BLaER1 treated with 17β-estradiol and CSF1 and Interleukin-3, amounts not matched to agents 10 nM and 100 nM (cell line): ENCODE measurements around the gene CLEC1A.

ENCODE experiments used
- H3K27ac ChIP-seq, 11 experiments: shearing (Covaris generic); formaldehyde crosslinking; 2 replicates each; pipeline ENCODE4 v1.8.1; 2022
- H3K27me3 ChIP-seq, 11 experiments: shearing (Covaris generic); formaldehyde crosslinking; 2 replicates each; pipeline ENCODE4 v1.8.1; 2022
- H3K36me3 ChIP-seq, 11 experiments: shearing (Covaris generic); formaldehyde crosslinking; 2 replicates each; pipeline ENCODE4 v1.8.1; 2022
- H3K4me1 ChIP-seq, 10 experiments: shearing (Covaris generic); formaldehyde crosslinking; 2 replicates each; pipeline ENCODE4 v1.8.1; 2022
- H3K4me2 ChIP-seq, 11 experiments: shearing (Covaris generic); formaldehyde crosslinking; 2 replicates each; pipeline ENCODE4 v1.8.1; 2022
- H3K4me3 ChIP-seq, 10 experiments: shearing (Covaris generic); formaldehyde crosslinking; 2 replicates each; pipeline ENCODE4 v1.8.1; 2022
- H3K9ac ChIP-seq, 11 experiments: shearing (Covaris generic); formaldehyde crosslinking; 2 replicates each; pipeline ENCODE4 v1.8.1; 2022
- H3K9me3 ChIP-seq, 11 experiments: shearing (Covaris generic); formaldehyde crosslinking; replicated peaks in 1 of 11; 2 replicates each; pipeline ENCODE4 v1.8.1; 2022
- H4K20me1 ChIP-seq, 11 experiments: shearing (Covaris generic); formaldehyde crosslinking; 2 replicates each; pipeline ENCODE4 v1.8.1; 2022
- Cebpa-rat ChIP-seq, 11 experiments: shearing (Covaris generic); IDR thresholded peaks; 2 replicates each; pipeline ENCODE4 v1.8.1; 2022

The CLEC1A gene

DNA sequence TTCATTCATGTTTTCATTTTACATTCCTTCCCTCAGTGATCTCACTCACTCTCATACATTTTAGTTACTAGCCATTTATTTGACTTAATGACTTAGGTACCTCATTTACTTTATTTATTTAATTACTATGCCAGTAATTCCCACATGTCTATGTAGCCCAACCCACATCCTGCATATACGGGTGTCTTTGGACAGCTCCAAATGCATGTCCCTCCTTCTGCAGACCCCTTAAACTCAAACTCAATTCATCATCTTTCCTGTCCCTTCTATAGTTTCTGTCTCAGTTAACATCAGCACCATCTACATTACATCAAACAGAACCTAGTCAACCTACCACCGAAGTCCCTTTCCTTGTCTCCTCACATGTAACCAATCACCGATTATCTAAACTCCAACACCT lies 2.8 kb downstream of the CLEC1A start:
- peak overlapping the region in 2 of 11 experiments; percentile 74 to 87; a peak in 3 of 22 replicates for H3K27ac ChIP-seq
- H3K4me1 ChIP-seq, result peaks cover 0 to 87% (median 6%) of the 10 kb centered on the region in 10 experiments; a peak in 13 of 20 replicates
- TF ChIP-seq Cebpa-rat (IDR thresholded peaks at IDR 0.05), result no peak
- no peaks in the 10 kb centered on the region for H3K9me3 ChIP-seq
- peaks cover 0 to 5% (median 0%) of the 10 kb centered on the region in 11 experiments; a peak in 1 of 22 replicates for H3K36me3 ChIP-seq
- no peak overlapping the region for H3K4me3 ChIP-seq
- no peaks in the 10 kb centered on the region for H4K20me1 ChIP-seq
- H3K27me3 ChIP-seq, result no peaks in the 10 kb centered on the region
- no peak overlapping the region for H3K9ac ChIP-seq
- H3K4me2 ChIP-seq, result peak overlapping the region in 2 of 11 experiments; percentile 67; a peak in 4 of 22 replicates

DNA sequence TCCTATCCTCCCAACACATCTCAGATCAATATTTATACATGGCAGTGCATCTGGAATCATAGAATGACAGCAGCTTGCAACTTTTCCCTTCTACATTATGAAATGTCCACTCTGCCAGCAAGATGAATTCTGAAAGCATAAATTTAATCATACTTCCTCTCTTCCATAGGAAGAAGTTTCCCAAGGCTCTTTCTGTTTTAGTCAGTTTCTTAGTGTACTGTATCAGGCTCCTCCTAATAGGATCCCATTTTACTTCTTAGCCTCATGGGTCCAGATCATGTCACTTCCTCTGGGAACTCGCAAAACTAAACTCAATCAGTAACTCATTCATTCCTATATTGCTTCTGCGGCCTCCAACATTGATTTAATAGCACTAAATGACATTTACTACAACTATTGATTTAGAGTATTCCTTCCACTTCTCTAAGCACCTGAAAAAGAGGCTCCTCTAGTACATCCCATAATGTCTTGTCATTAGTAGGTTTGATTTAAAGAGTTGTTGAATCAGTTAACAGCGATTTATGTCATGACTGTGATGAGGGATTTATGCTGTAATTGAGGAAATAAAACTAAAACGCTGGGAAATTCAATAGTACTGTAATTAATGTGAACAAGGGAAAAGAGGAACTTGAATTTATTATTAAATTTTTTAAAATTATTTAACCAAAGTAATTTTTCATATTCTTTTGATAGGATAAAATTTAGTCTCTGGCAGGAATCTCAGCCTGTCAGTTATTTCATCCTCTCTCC lies 4.0 kb downstream of the CLEC1A start:
- peak overlapping the region in 4 of 11 experiments; percentile 56 to 67 (median 63); a peak in 8 of 22 replicates for H3K4me2 ChIP-seq
- H3K4me3 ChIP-seq, result no peak overlapping the region
- H3K36me3 ChIP-seq, result peaks cover 0 to 5% (median 0%) of the 10 kb centered on the region in 11 experiments; a peak in 1 of 22 replicates
- no peaks in the 10 kb centered on the region for H3K9me3 ChIP-seq
- no peak for TF ChIP-seq Cebpa-rat (IDR thresholded peaks at IDR 0.05)
- peak overlapping the region in 2 of 11 experiments; percentile 61 to 65; a peak in 4 of 22 replicates for H3K9ac ChIP-seq
- no peaks in the 10 kb centered on the region for H3K27me3 ChIP-seq
- H4K20me1 ChIP-seq, result no peaks in the 10 kb centered on the region
- H3K27ac ChIP-seq, result peak overlapping the region in 3 of 11 experiments; percentile 62 to 87 (median 74); a peak in 6 of 22 replicates
- H3K4me1 ChIP-seq, result peaks cover 5 to 89% (median 9%) of the 10 kb centered on the region in 10 experiments; a peak in 14 of 20 replicates

DNA sequence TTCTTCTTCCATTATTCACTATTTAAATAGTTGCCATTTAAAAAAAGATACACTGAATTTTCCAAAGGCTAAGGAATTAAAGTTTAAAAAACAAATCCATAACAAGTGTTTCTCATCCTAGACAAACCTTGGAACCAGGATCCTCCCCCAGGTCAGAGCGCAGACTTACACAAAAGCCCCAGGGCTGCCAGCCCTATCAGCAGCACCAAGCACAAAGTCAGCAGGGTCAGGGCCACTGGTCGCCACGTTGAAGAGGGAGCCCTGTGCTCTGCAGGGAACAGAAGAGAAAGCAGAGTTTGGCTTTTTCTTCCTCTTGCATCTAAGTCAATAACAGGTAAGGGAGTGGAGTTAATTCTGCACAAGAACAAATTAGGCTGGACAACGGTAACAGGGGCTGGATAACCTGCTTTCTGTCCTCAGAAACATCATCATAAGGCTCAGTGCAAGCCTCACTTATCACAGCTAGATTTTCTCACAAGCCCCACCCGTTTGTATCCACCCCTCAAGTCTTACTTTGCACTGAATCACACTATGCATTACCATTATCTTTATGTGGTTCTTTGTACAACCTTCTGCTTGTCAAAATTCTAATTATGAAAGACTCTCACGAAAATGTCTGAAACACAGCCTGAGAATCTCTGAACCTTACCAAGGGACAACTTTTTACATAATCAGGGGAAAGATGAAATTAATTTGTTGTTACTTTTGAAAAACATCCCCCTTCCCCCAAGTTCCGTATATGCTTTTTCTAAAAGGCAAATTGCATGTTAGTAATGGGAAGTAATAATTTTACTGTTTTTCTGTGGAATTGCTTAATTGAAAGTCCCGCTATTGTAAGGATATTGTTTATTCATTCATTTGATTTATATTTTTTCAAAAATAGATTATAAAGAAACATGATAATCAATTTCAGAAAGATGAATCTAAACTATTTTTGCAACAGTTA lies 9.6 kb downstream of the CLEC1A start:
- Histone ChIP-seq H3K4me3 (no peak overlapping the region), H3K27me3 (no peaks in the 10 kb centered on the region), H3K9me3 (peaks cover 6 to 15% (median 10%) of the 10 kb centered on the region in 11 experiments), H4K20me1 (no peaks in the 10 kb centered on the region), H3K36me3 (peaks cover 0 to 7% (median 0%) of the 10 kb centered on the region in 11 experiments; a peak in 1 of 22 replicates), H3K4me1 (peaks cover 0 to 67% (median 9%) of the 10 kb centered on the region in 10 experiments; a peak in 12 of 20 replicates), H3K27ac (no peak overlapping the region), H3K4me2 (peak overlapping the region in 5 of 11 experiments; percentile 3 to 67 (median 29); a peak in 8 of 22 replicates), H3K9ac (no peak overlapping the region)
- TF ChIP-seq Cebpa-rat (IDR thresholded peaks at IDR 0.05), result no peak

DNA sequence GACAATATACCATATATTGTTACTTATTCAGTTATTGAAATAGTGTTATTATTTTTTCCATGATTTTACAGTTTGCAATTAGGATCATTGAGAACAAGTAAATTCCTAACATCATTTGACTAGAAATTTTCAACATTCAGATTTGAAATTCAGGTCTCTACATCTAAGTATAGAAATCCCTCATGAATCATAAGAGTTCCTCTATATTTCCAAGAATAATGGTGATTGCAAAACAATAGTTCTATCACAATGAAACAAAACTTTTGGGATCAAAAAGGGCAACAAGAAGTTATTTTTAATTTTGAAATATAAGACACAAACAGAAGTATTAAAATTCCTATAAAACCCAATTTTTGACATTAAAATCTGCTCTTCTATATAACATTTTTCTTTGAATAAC lies 10.8 kb downstream of the CLEC1A start:
- Histone ChIP-seq H3K27me3 (no peaks in the 10 kb centered on the region), H3K4me1 (peaks cover 0 to 56% (median 8%) of the 10 kb centered on the region in 10 experiments; a peak in 12 of 20 replicates), H3K9ac (no peak overlapping the region), H3K4me3 (no peak overlapping the region), H3K9me3 (peaks cover 17 to 27% (median 22%) of the 10 kb centered on the region in 11 experiments), H3K27ac (no peak overlapping the region), H4K20me1 (no peaks in the 10 kb centered on the region), H3K36me3 (peaks cover 0 to 12% (median 0%) of the 10 kb centered on the region in 11 experiments; a peak in 1 of 22 replicates), H3K4me2 (peak overlapping the region in 3 of 11 experiments; percentile 6 to 67 (median 62); a peak in 4 of 22 replicates)
- TF ChIP-seq Cebpa-rat (IDR thresholded peaks at IDR 0.05), result no peak

DNA sequence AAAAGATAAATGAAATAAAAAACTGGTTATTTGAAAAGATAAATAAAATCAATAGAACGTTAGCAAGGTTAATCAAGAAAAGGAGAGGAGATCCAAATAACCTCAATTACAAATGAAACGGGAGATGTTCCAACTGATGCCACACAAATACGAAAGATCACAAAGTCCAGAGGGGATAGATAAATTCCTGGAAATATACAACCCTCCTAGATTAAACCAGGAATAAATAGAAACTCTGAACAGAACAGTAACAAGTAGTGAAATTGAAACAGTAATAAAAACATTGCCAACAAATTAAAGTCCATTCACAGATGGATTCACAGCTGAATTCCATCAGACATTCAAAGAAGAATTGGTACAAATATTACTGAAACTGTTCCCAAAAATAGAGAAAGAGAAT lies 12.4 kb downstream of the CLEC1A start:
- H3K9ac ChIP-seq, result no peak overlapping the region

DNA sequence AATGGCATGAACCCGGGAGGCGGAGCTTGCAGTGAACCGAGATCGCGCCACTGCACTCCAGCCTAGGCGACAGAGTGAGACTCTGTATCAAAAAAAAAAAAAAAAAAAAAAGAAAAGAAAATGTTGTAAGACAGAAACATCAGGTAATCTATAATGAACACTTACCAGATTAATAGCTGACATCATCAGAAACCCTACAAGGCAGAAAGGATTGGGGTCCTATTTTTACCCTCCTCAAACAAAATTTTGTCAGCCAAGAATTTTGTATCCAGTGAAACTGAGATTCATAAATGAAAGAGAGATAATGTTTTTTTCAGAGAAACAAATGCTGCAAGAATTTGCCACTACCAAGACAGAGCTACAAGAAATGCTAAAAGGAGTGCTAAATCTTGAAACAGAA lies 14.1 kb downstream of the CLEC1A start:
- TF ChIP-seq Cebpa-rat (IDR thresholded peaks at IDR 0.05), result no peak
- Histone ChIP-seq H3K4me1 (peaks cover 0 to 51% (median 7%) of the 10 kb centered on the region in 10 experiments; a peak in 13 of 20 replicates), H3K27ac (no peak overlapping the region), H3K9me3 (peaks cover 43 to 60% (median 53%) of the 10 kb centered on the region in 11 experiments), H3K27me3 (no peaks in the 10 kb centered on the region), H3K9ac (no peak overlapping the region), H3K36me3 (peaks cover 0 to 22% (median 0%) of the 10 kb centered on the region in 11 experiments; a peak in 3 of 22 replicates), H3K4me3 (no peak overlapping the region), H3K4me2 (no peak overlapping the region), H4K20me1 (no peaks in the 10 kb centered on the region)

More for the DNA sequence above, 12.4 kb downstream of the CLEC1A start:
- Histone ChIP-seq H3K27me3 (no peaks in the 10 kb centered on the region), H3K27ac (no peak overlapping the region), H3K9me3 (peaks cover 27 to 44% (median 36%) of the 10 kb centered on the region in 11 experiments), H3K4me2 (0 out of 22 replicates have a peak overlapping the region, but pooled peaks of 1 of the 11 experiments have one; percentile 5), H3K4me3 (no peak overlapping the region), H3K36me3 (peaks cover 0 to 12% (median 0%) of the 10 kb centered on the region in 11 experiments; a peak in 1 of 22 replicates), H4K20me1 (no peaks in the 10 kb centered on the region), H3K4me1 (peaks cover 0 to 61% (median 7%) of the 10 kb centered on the region in 10 experiments; a peak in 11 of 20 replicates)
- TF ChIP-seq Cebpa-rat (IDR thresholded peaks at IDR 0.05), result no peak

DNA sequence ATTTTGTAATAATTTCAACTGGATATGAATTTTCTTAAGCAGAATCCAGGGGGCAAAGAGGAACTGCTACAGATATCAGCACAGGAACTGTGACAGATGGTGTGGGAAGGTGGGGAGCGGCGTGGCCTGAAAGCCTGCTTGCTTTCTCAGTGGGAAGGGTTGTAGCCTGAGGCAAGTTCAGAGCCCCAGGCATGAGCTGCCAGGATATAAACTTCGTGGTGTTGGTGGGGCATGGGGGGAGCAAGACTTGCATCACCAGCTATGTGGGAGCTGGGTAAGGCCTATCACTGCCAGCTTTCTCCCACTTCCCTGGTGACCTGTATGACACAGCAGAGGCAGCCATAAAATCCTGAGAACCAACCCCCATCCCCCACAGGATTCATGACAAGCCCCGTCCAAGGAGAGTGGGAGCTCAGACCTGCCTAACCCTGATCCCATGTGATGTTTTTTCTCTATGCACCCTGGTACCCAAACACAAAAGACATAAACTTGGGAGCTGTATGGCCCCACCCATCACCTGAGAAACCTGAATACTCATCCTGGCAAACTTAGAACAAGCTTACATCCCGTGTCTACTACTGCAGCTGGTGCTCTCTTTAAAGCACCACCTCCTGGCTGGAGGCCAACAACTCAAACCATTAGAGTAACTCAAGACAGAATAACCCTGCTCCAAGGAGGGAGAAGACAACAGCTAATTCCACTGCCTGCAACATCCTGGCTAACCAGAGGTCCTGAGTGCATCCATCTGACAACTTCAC lies 16.5 kb downstream of the CLEC1A start:
- H3K4me1 ChIP-seq, result peaks cover 16 to 39% (median 26%) of the 10 kb centered on the region in 10 experiments
- no peaks in the 10 kb centered on the region for H4K20me1 ChIP-seq
- H3K27me3 ChIP-seq, result no peaks in the 10 kb centered on the region
- H3K4me3 ChIP-seq, result no peak overlapping the region
- no peak for TF ChIP-seq Cebpa-rat (IDR thresholded peaks at IDR 0.05)
- H3K27ac ChIP-seq, result peak overlapping the region in 2 of 11 experiments; percentile 1 to 36; a peak in 3 of 22 replicates
- H3K9me3 ChIP-seq, result peaks cover 43 to 62% (median 55%) of the 10 kb centered on the region in 11 experiments
- H3K4me2 ChIP-seq, result peak overlapping the region in 5 of 11 experiments; percentile 2 to 63 (median 27); a peak in 8 of 22 replicates
- H3K9ac ChIP-seq, result no peak overlapping the region
- peaks cover 0 to 22% (median 0%) of the 10 kb centered on the region in 11 experiments; a peak in 3 of 22 replicates for H3K36me3 ChIP-seq

DNA sequence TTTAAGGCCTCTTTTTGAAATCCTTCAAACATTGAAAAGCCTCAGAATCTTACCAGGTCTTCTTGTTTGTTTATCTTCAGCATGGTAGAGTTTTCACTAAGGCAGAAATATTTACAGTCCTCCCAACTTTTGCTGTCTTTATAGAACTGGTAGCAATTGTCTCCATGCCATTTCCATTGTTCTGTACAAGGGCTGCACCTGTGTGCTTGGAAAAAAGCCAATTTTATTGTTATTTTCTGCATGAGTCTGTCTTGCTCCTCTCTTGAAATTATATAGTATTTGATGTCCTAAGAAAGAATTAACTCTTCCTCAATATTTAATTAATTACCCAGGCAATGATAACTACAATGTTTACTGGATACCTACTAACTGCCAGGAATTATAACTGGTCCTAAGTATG lies 23.3 kb downstream of the CLEC1A start:
- H3K27ac ChIP-seq, result no peak overlapping the region

More for the DNA sequence above, 23.3 kb downstream of the CLEC1A start:
- Histone ChIP-seq H3K4me2 (no peak overlapping the region), H4K20me1 (no peaks in the 10 kb centered on the region), H3K9ac (no peak overlapping the region), H3K27me3 (no peaks in the 10 kb centered on the region), H3K36me3 (peaks cover 0 to 13% (median 0%) of the 10 kb centered on the region in 11 experiments; a peak in 3 of 22 replicates), H3K4me3 (no peak overlapping the region), H3K9me3 (peaks cover 7 to 18% (median 11%) of the 10 kb centered on the region in 11 experiments), H3K4me1 (peaks cover 9 to 26% (median 22%) of the 10 kb centered on the region in 10 experiments; a peak in 19 of 20 replicates)
- no peak for TF ChIP-seq Cebpa-rat (IDR thresholded peaks at IDR 0.05)
